NB4 (cell line): ENCODE measurements around the gene PLEKHO2.

Source experiments
- DNase-seq: peaks from one replicate; pipeline ENCODE4 v3.0.0; 2010; ENCODE audit warnings: low read depth
- H3K4me3 ChIP-seq: one replicate; pipeline ENCODE4 v1.5.1; 2011; ENCODE audit warnings: mild to moderate bottlenecking, low read depth, low read length, moderate library complexity
- CTCF ChIP-seq: IDR thresholded peaks from one replicate; pipeline ENCODE4 v1.5.1; 2012; ENCODE audit warnings: low read depth, low read length
- MAX ChIP-seq: IDR thresholded peaks from 2 replicates; pipeline ENCODE4 v1.6.1; 2011; ENCODE audit warnings: low read depth, low read length
- MYC ChIP-seq: IDR thresholded peaks from 2 replicates; pipeline ENCODE4 v1.6.1; 2011; ENCODE audit warnings: low read depth, low read length
- POLR2A ChIP-seq: IDR thresholded peaks from 2 replicates; pipeline ENCODE4 v1.6.1; 2011; ENCODE audit warnings: mild to moderate bottlenecking; ENCODE audit not compliant: insufficient read length; ENCODE audit errors: extremely low read depth

PLEKHO2 gene

GRCh38 chr15:64804619-64805018 is 37.1 kb upstream of the PLEKHO2 start:
- TF ChIP-seq CTCF (no peak), MYC (no peak), POLR2A (no peak), MAX (no peak)
- H3K4me3 ChIP-seq, result no peak overlapping the region
- no peak for DNase-seq

GRCh38 chr15:64806509-64806908 is 35.2 kb upstream of the PLEKHO2 start:
- H3K4me3 ChIP-seq, result no peak overlapping the region
- no peak for DNase-seq
- TF ChIP-seq CTCF (no peak), MYC (no peak), POLR2A (no peak), MAX (no peak)

- DNase-seq, result no peak
- no peak for TF ChIP-seq MYC
- TF ChIP-seq POLR2A, result no peak
- no peak for TF ChIP-seq MAX
- no peak for TF ChIP-seq CTCF
- H3K4me3 ChIP-seq, result no peak overlapping the region
Measured at GRCh38 chr15:64807051-64807749, 34.5 kb upstream of the PLEKHO2 start.

GRCh38 chr15:64807751-64808222 is 33.9 kb upstream of the PLEKHO2 start:
- no peak for TF ChIP-seq MAX
- TF ChIP-seq POLR2A, result no peak
- TF ChIP-seq MYC, result no peak
- TF ChIP-seq CTCF, result no peak
- H3K4me3 ChIP-seq, result no peak overlapping the region
- no peak for DNase-seq

- TF ChIP-seq MYC, result no peak
- TF ChIP-seq POLR2A, result no peak
- TF ChIP-seq CTCF, result no peak
- no peak for TF ChIP-seq MAX
- no peak overlapping the region for H3K4me3 ChIP-seq
- DNase-seq, result no peak
Measured at GRCh38 chr15:64808785-64809453, 32.8 kb upstream of the PLEKHO2 start.
